Natural killer cell treated with Interleukin-12 subunit alpha and Interleukin-12 subunit beta and Interleukin-15 and Interleukin-18, amount 100 ng/mL, for 72 hours (primary cell): ENCODE results near the gene ZXDA. TPM values are rescaled to one million over a fixed set of nuclear protein-coding genes. Genes with fewer than 3 reads are reported as not detected.

Source experiments
- ATAC-seq, 2 donors: fragments of 150-1000 bp; cut with Tn5 transposase in 1 of 2; sonication (Bioruptor Pico), chemical (Tn5 transposase) in 1 of 2; 2 replicates each; pipeline ENCODE4 v1.10.0; 2021
- DNase-seq: peaks from one replicate; pipeline ENCODE4 v3.0.0; 2022; ENCODE audit warnings: low spot score
- H3K27ac Mint-ChIP-seq, 2 donors: 1 replicate in 1 of 2; 2 replicates in 1 of 2; pipeline ENCODE4 v1.8.0; 2022; ENCODE audit warnings: mixed read lengths in 2 of 2, mild to moderate bottlenecking in 1 of 2, moderate library complexity in 1 of 2
- H3K27me3 Mint-ChIP-seq, 2 donors: 1 replicate in 1 of 2; 2 replicates in 1 of 2; pipeline ENCODE4 v1.8.0; 2022; ENCODE audit warnings: mixed read lengths in 2 of 2
- H3K36me3 Mint-ChIP-seq: one replicate; pipeline ENCODE4 v1.8.0; 2022; ENCODE audit warnings: mixed read lengths
- H3K4me1 Mint-ChIP-seq, 2 donors: 1 replicate in 1 of 2; 2 replicates in 1 of 2; pipeline ENCODE4 v1.8.0; 2022; ENCODE audit warnings: low read depth in 2 of 2, mixed read lengths in 2 of 2, mild to moderate bottlenecking in 1 of 2
- H3K4me3 Mint-ChIP-seq: one replicate; pipeline ENCODE4 v1.8.0; 2022; ENCODE audit warnings: mixed read lengths
- H3K9me3 Mint-ChIP-seq: 2 replicates; pipeline ENCODE4 v1.8.0; 2022; ENCODE audit warnings: mixed read lengths
- total RNA-seq, 2 donors: library from RNA; stranded (reverse); gene quantifications; one replicate each; pipeline ENCODE4 v1.2.3, GENCODE V29; 2022

The ZXDA gene
- total RNA-seq, 2 donors from 2014 or later, result 3.0 TPM

GRCh38 chrX:57905141-57905540, 5.1 kb downstream of the ZXDA start:
- peak overlapping the region; percentile 37 for H3K4me3 Mint-ChIP-seq
- ATAC-seq (no peak), DNase-seq (no peak)
- no peaks in the 10 kb centered on the region for H3K9me3 Mint-ChIP-seq
- H3K36me3 Mint-ChIP-seq, result no peaks in the 10 kb centered on the region
- H3K4me1 Mint-ChIP-seq, result peaks cover 7 to 23% of the 10 kb centered on the region in 2 donors
- H3K27ac Mint-ChIP-seq, result peak overlapping the region in 1 of 2 donors; percentile 41
- H3K27me3 Mint-ChIP-seq, result no peaks in the 10 kb centered on the region

DNA sequence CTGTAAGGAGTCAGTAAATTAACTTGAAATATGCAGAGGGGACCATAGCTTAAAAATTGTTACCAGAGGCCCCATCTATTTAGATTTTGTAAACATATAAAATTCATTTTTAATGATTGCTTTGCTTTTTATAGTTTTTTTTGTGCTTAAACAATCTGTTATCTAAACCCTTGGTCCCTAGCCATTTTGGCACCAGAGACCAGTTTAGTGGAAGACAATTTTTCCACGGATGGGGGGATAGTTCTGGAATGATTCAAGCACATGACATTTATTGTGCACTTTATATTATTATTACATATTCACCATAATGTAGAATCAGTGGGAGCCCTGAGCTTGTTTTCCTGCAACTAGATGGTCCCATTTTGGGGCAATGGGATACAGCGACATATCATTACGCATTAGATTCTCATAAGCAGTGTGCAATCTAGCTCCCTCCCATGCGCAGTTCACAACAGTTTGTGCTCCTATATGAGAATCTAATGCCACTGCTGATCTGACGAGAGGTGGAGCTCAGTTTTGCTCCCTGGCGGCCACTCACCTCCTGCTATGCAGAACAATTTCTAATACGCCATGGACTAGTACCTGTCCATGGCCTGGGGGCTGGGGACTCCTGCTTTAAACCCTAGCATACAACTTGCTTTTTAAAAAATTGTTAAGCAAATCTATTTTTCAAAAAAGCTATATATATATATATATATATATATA, 5.9 kb downstream of the ZXDA start:
- Mint-ChIP-seq H3K9me3 (no peaks in the 10 kb centered on the region), H3K4me3 (no peak overlapping the region), H3K36me3 (no peaks in the 10 kb centered on the region), H3K27ac (no peak overlapping the region), H3K27me3 (no peaks in the 10 kb centered on the region), H3K4me1 (peaks cover 7 to 23% of the 10 kb centered on the region in 2 donors)
- no peak for ATAC-seq
- DNase-seq, result no peak

DNA sequence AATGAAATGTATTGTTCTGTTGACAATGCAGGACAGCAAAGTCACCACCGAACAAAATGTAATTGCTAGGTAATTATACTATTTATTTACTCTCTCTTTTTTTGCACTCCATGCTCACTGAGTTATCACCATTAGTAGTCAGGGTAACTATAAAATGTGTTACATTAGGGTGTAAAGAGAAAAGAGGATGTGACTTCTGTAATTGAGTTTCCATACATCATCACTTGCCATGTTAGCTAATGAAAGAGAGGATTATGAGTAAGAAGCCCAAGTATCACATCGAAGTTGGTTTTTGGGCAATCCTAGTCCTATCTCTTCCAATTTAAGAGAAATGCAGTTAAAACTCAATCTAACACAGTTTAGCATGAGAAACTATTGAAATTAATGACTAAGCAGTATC, 7.6 kb downstream of the ZXDA start:
- H3K4me1 Mint-ChIP-seq, result peaks cover 7 to 21% of the 10 kb centered on the region in 2 donors
- H3K36me3 Mint-ChIP-seq, result no peaks in the 10 kb centered on the region
- H3K27me3 Mint-ChIP-seq, result no peaks in the 10 kb centered on the region
- no peak overlapping the region for H3K4me3 Mint-ChIP-seq
- H3K27ac Mint-ChIP-seq, result no peak overlapping the region
- ATAC-seq, result no peak
- H3K9me3 Mint-ChIP-seq, result no peaks in the 10 kb centered on the region
- no peak for DNase-seq

DNA sequence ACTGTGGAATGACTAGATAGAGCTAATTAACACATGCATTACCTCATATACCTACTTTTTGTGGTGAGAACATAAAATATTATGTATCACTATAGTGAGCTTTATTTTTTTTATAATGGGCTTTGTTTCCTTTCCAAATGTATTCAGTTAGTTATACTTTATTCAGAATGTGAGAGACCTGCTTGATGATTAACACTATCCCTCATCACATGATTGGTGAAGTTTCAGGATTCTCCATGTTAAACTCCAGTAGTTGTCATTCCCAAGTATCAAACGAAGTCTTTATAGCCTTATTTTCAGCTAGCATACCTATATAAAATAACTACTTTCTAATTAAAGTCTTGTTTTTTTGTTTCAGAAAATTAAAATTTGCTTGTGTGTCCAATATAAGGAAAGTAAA, 8.8 kb downstream of the ZXDA start:
- Mint-ChIP-seq H3K4me3 (no peak overlapping the region), H3K4me1 (peaks cover 3 to 11% of the 10 kb centered on the region in 2 donors), H3K27me3 (peaks cover 0 to 3% of the 10 kb centered on the region in 2 donors), H3K9me3 (no peaks in the 10 kb centered on the region), H3K36me3 (no peaks in the 10 kb centered on the region), H3K27ac (no peak overlapping the region)
- DNase-seq (no peak), ATAC-seq (no peak)

GRCh38 chrX:57900975-57901374, 9.3 kb downstream of the ZXDA start:
- H3K36me3 Mint-ChIP-seq, result peaks cover 2% of the 10 kb centered on the region
- no peak overlapping the region for H3K27ac Mint-ChIP-seq
- H3K9me3 Mint-ChIP-seq, result no peaks in the 10 kb centered on the region
- peaks cover 0 to 6% of the 10 kb centered on the region in 2 donors for H3K4me1 Mint-ChIP-seq
- no peak for DNase-seq
- no peak overlapping the region for H3K4me3 Mint-ChIP-seq
- peaks cover 0 to 3% of the 10 kb centered on the region in 2 donors for H3K27me3 Mint-ChIP-seq
- ATAC-seq, result no peak

DNA sequence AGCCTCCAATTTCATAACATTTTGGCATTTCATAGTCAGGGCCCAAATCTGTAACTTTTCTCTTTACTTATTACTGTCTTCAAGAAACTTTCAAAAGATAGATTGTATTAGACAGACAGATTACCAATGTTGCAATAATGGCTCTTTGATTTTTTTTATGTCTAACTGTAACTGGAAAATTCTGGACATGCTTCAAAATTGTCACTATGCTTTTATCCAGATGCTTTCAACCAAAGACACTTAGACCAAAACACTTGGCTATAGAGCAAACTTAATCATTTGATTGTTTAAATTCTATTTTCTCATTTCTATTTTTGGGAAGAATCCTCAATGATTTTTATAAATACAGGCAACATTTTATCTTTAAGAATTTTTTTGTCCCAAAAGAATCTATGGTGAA, 10.4 kb downstream of the ZXDA start:
- H3K4me1 Mint-ChIP-seq, result no peaks in the 10 kb centered on the region
- H3K4me3 Mint-ChIP-seq, result no peak overlapping the region
- DNase-seq (no peak), ATAC-seq (no peak)
- H3K27me3 Mint-ChIP-seq, result peaks cover 0 to 6% of the 10 kb centered on the region in 2 donors
- no peak overlapping the region for H3K27ac Mint-ChIP-seq
- H3K36me3 Mint-ChIP-seq, result peaks cover 12% of the 10 kb centered on the region
- no peaks in the 10 kb centered on the region for H3K9me3 Mint-ChIP-seq

DNA sequence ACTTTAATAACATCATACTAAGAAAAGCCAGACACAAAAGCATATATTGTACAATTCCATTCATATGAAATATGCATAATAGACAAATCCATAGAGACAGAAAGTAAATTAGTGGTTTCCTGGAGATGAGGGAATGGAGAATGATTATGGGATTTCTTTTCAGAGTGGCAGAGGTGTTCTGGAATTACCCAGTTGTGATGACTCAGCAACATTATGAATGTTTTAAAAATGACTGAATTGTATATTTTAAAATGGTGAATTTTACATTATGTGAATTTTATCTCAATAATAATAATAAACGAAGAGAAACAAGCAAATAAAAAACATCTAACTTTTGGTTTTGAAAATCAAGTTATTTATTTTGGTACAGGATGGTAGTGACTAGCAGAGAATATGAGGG, 11.2 kb downstream of the ZXDA start:
- DNase-seq (no peak), ATAC-seq (no peak)
- H3K27ac Mint-ChIP-seq, result no peak overlapping the region
- peaks cover 0 to 8% of the 10 kb centered on the region in 2 donors for H3K27me3 Mint-ChIP-seq
- H3K4me3 Mint-ChIP-seq, result no peak overlapping the region
- H3K36me3 Mint-ChIP-seq, result peaks cover 12% of the 10 kb centered on the region
- H3K9me3 Mint-ChIP-seq, result no peaks in the 10 kb centered on the region
- H3K4me1 Mint-ChIP-seq, result no peaks in the 10 kb centered on the region

- no peak overlapping the region for H3K27ac Mint-ChIP-seq
- DNase-seq, result no peak
- H3K36me3 Mint-ChIP-seq, result peaks cover 12% of the 10 kb centered on the region
- no peaks in the 10 kb centered on the region for H3K4me1 Mint-ChIP-seq
- ATAC-seq, result no peak
- H3K4me3 Mint-ChIP-seq, result no peak overlapping the region
- peaks cover 6% of the 10 kb centered on the region for H3K9me3 Mint-ChIP-seq
- H3K27me3 Mint-ChIP-seq, result no peaks in the 10 kb centered on the region
Measured at GRCh38 chrX:57871463-57871862, 38.8 kb downstream of the ZXDA start.

Other genes with a start within 250 kb of the ZXDA start
- not detected for gene NLRP2B, start 230.2 kb downstream of the ZXDA start, total RNA-seq